ENCODE data around the gene MKI67. TPM values are rescaled to one million over a fixed set of nuclear protein-coding genes. Genes with fewer than 3 reads are reported as not detected.

Gene MKI67
- polyA plus RNA-seq (2012; ENCODE audit: insufficient read depth, insufficient read length, low read depth) = 16.7 TPM

- DNase-seq = peak; percentile 89
- no peaks in the 10 kb centered on the region for H3K27me3 ChIP-seq
Measured at GRCh38 chr10:128125944-128126764, at the start of gene MKI67. TSS of gene MKI67 (minus strand) at chr10:128126423. CDS start at chr10:128125667, 756 bp downstream.

GRCh38 chr10:128174581-128175559 is 48.6 kb upstream of the MKI67 start:
- Histone ChIP-seq H3K36me3 (no peaks in the 10 kb centered on the region), H3K4me1 (no peaks in the 10 kb centered on the region), H3K27me3 (no peaks in the 10 kb centered on the region), H3K4me3 (ENCODE audit: low read depth, low read length) (no peak overlapping the region), H3K9me3 (0 out of 2 replicates have a peak, but pooled peaks cover 4% of the 10 kb centered on the region)
- DNase-seq = no peak
- no peak for TF ChIP-seq CTCF (IDR thresholded peaks at IDR 0.05; ENCODE audit: low read depth, low read length)

More at GRCh38 chr10:128125944-128126764, at the start of gene MKI67:
- no peak for TF ChIP-seq CTCF (IDR thresholded peaks at IDR 0.05; ENCODE audit: low read depth, low read length)
- Histone ChIP-seq H3K4me1 (peaks cover 3% of the 10 kb centered on the region; the same call in 1 of the 2 replicates), H3K36me3 (peaks cover 30% of the 10 kb centered on the region), H3K9me3 (no peaks in the 10 kb centered on the region), H3K4me3 (ENCODE audit: low read depth, low read length) (peak within 1 kb of the TSS; percentile 90)

GRCh38 chr10:128173386-128173785 is 47.2 kb upstream of the MKI67 start:
- Histone ChIP-seq H3K36me3 (no peaks in the 10 kb centered on the region), H3K4me3 (ENCODE audit: low read depth, low read length) (no peak overlapping the region), H3K9me3 (0 out of 2 replicates have a peak, but pooled peaks cover 4% of the 10 kb centered on the region), H3K4me1 (no peaks in the 10 kb centered on the region), H3K27me3 (no peaks in the 10 kb centered on the region)
- TF ChIP-seq CTCF (IDR thresholded peaks at IDR 0.05; ENCODE audit: low read depth, low read length) = no peak
- no peak for DNase-seq

GRCh38 chr10:128172756-128173155 is 46.5 kb upstream of the MKI67 start:
- H3K4me1 ChIP-seq = no peaks in the 10 kb centered on the region
- H3K4me3 ChIP-seq (ENCODE audit: low read depth, low read length) = no peak overlapping the region
- DNase-seq = no peak
- no peaks in the 10 kb centered on the region for H3K36me3 ChIP-seq
- 0 out of 2 replicates have a peak, but pooled peaks cover 4% of the 10 kb centered on the region for H3K9me3 ChIP-seq
- H3K27me3 ChIP-seq = no peaks in the 10 kb centered on the region
- no peak for TF ChIP-seq CTCF (IDR thresholded peaks at IDR 0.05; ENCODE audit: low read depth, low read length)

- H3K4me1 ChIP-seq = no peaks in the 10 kb centered on the region
- H3K4me3 ChIP-seq (ENCODE audit: low read depth, low read length) = no peak overlapping the region
- H3K9me3 ChIP-seq = 0 out of 2 replicates have a peak, but pooled peaks cover 2% of the 10 kb centered on the region
- no peaks in the 10 kb centered on the region for H3K36me3 ChIP-seq
- no peak for TF ChIP-seq CTCF (IDR thresholded peaks at IDR 0.05; ENCODE audit: low read depth, low read length)
- H3K27me3 ChIP-seq = no peaks in the 10 kb centered on the region
- no peak for DNase-seq
Measured at GRCh38 chr10:128169811-128170379, 43.7 kb upstream of the MKI67 start.

All from BE2C (cell line).